B cell (primary cell): Measurements from ENCODE around the gene AIRE. TPM values are rescaled to one million over a fixed set of nuclear protein-coding genes. Genes with fewer than 3 reads are reported as not detected.

Experiments used
- ATAC-seq: fragments of 200-7000 bp; cut with Tn5 transposase; one replicate; pipeline ENCODE4 v1.10.0; 2021; ENCODE audit warnings: low read depth, mild to moderate bottlenecking, moderate number of reproducible peaks, moderate library complexity
- CTCF ChIA-PET: fragments of 350-600 bp; sonication (Branson Sonifier 250); formaldehyde crosslinking; loops from one replicate; lab custom pipeline; 2021; ENCODE audit warnings: antibody characterized with exemption, inconsistent platforms; lab: Charles Lee
- POLR2A ChIA-PET: fragments of 350-600 bp; sonication (Branson Sonifier 250); formaldehyde crosslinking; loops from one replicate; lab custom pipeline; 2021; ENCODE audit warnings: antibody characterized with exemption; lab: Charles Lee
- DNase-seq: peaks from one replicate; pipeline ENCODE4 v3.0.0; 2013
- H2AFZ ChIP-seq: 2 replicates; pipeline ENCODE4 v1.6.1; 2012; ENCODE audit warnings: mild to moderate bottlenecking, low read depth, low read length; ENCODE audit not compliant: insufficient read depth, poor library complexity, severe bottlenecking
- H3K27ac ChIP-seq, 2 donors: 1 replicate in 1 of 2; 2 replicates in 1 of 2; pipeline ENCODE4 v1.5.1; 2012 to 2013; ENCODE audit warnings: low read length in 2 of 2, mild to moderate bottlenecking in 2 of 2, moderate library complexity in 1 of 2
- H3K27me3 ChIP-seq, 4 experiments: fragments of 200-600 bp in 1 of 4; sonication (generic) in 1 of 4; replicated peaks in 1 of 4; 1 replicate in 2 of 4; 2 replicates in 2 of 4; pipeline versions ENCODE4 v1.6.1 to v1.7.0; 2013 to 2016; ENCODE audit warnings: low read length in 3 of 4, mild to moderate bottlenecking in 2 of 4, mixed read lengths in 1 of 4, moderate library complexity in 1 of 4; ENCODE audit not compliant: insufficient read depth in 4 of 4, control insufficient read depth in 3 of 4; ENCODE audit errors: control extremely low read depth in 1 of 4
- H3K36me3 ChIP-seq, 2 experiments: replicated peaks in 1 of 2; 1 replicate in 1 of 2; 2 replicates in 1 of 2; pipeline versions ENCODE4 v1.6.1 to v1.7.1; 2013; ENCODE audit warnings: low read length in 1 of 2; ENCODE audit not compliant: insufficient read depth in 2 of 2, control insufficient read depth in 1 of 2; ENCODE audit errors: control extremely low read depth in 1 of 2, extremely low read depth in 1 of 2
- H3K4me1 ChIP-seq, 2 donors: fragments of 200-600 bp in 1 of 2; sonication (generic) in 1 of 2; 1 replicate in 1 of 2; 2 replicates in 1 of 2; pipeline versions ENCODE4 v1.5.1 to v1.6.1; 2013 to 2017; ENCODE audit warnings: low read length in 2 of 2; ENCODE audit not compliant: control insufficient read depth in 2 of 2, insufficient read depth in 2 of 2
- H3K4me2 ChIP-seq: replicated peaks from 2 replicates; pipeline ENCODE3; 2012; ENCODE audit warnings: mild to moderate bottlenecking, low read depth, low read length; ENCODE audit not compliant: poor library complexity, severe bottlenecking
- H3K4me3 ChIP-seq, 5 experiments: fragments of 200-600 bp in 1 of 5; sonication (generic) in 1 of 5; 1 replicate in 3 of 5; 2 replicates in 2 of 5; pipeline versions ENCODE4 v1.5.1 to v1.7.0; 2011 to 2016; ENCODE audit warnings: low read length in 4 of 5, mild to moderate bottlenecking in 4 of 5, low read depth in 2 of 5, control low read depth in 1 of 5, moderate library complexity in 1 of 5; ENCODE audit not compliant: insufficient read depth in 1 of 5; ENCODE audit errors: control extremely low read depth in 1 of 5, extremely low read depth in 1 of 5
- H3K79me2 ChIP-seq: fragments of 200-600 bp; sonication (generic); one replicate; pipeline ENCODE4 v1.6.0; 2016; ENCODE audit warnings: low read length; ENCODE audit not compliant: control insufficient read depth, insufficient read depth
- H3K9ac ChIP-seq: fragments of 200-600 bp; sonication (generic); 2 replicates; pipeline ENCODE4 v1.6.1; 2017; ENCODE audit warnings: mild to moderate bottlenecking, low read length, moderate library complexity
- H3K9me3 ChIP-seq, 3 donors: one replicate each; pipeline versions ENCODE4 v1.6.1 to v1.7.1; 2013; ENCODE audit warnings: low read length in 2 of 3; ENCODE audit not compliant: control insufficient read depth in 2 of 3, insufficient read depth in 1 of 3; ENCODE audit errors: control extremely low read depth in 1 of 3
- H4K20me1 ChIP-seq: 2 replicates; pipeline ENCODE4 v1.6.0; 2012; ENCODE audit warnings: mild to moderate bottlenecking, low read length; ENCODE audit not compliant: insufficient read depth, control insufficient read depth, poor library complexity, severe bottlenecking
- H3K27ac Mint-ChIP-seq: one replicate; pipeline ENCODE4 v1.8.0; 2021; ENCODE audit warnings: mixed read lengths
- H3K27me3 Mint-ChIP-seq: one replicate; pipeline ENCODE4 v1.8.0; 2021; ENCODE audit warnings: mixed read lengths
- H3K4me1 Mint-ChIP-seq: one replicate; pipeline ENCODE4 v1.8.0; 2021; ENCODE audit warnings: mixed read lengths
- H3K4me3 Mint-ChIP-seq: one replicate; pipeline ENCODE4 v1.8.0; 2021; ENCODE audit warnings: mixed read lengths
- H3K9me3 Mint-ChIP-seq: one replicate; pipeline ENCODE4 v1.8.0; 2022; ENCODE audit warnings: mixed read lengths; ENCODE audit not compliant: insufficient read depth
- CTCF ChIP-seq: fragments of 200-600 bp; IDR thresholded peaks from one replicate; pipeline ENCODE4 v1.8.0; 2022; ENCODE audit warnings: antibody characterized with exemption, mild to moderate bottlenecking
- EZH2 ChIP-seq: IDR thresholded peaks from 2 replicates; pipeline ENCODE4 v1.6.1; 2012; ENCODE audit warnings: borderline replicate concordance, low read depth, mild to moderate bottlenecking, moderate library complexity, low read length; ENCODE audit not compliant: insufficient read depth, poor library complexity, severe bottlenecking
- WGBS: methylation state at CpG from one replicate; pipeline ENCODE4 v1.1.5; 2013; ENCODE audit warnings: missing lambda C conversion rate; ENCODE audit not compliant: insufficient coverage; 5-methylcytosine and 5-hydroxymethylcytosine counted together
- intact Hi-C: fragments of 100-400 bp; cut with micrococcal nuclease; formaldehyde crosslinking; loops from one replicate; pipeline ENCODE4 v1.10.0; 2022
- polyA plus RNA-seq: library from polyadenylated mRNA; depleted of rRNA; stranded (reverse); fragments of >200 nt; gene quantifications from 2 replicates; pipeline ENCODE4 v1.2.3, GENCODE V29; 2012
- total RNA-seq, 2 donors: library from RNA; stranded (reverse); fragments of 120-200 nt in 1 of 2; gene quantifications; 1 replicate in 1 of 2; 2 replicates in 1 of 2; pipeline versions ENCODE4 v1.2.3 to v1.2.4, GENCODE V29; 2013 to 2022

AIRE gene
- total and polyA plus RNA-seq, 2 donors (not counting 1 experiment from before 2014, with no cell fraction given) = 0.37 TPM; not detected in 1

- Histone ChIP-seq H3K4me1 (peaks cover 39 to 53% of the 10 kb centered on the region in 2 donors), H4K20me1 (no peaks in the 10 kb centered on the region), H3K27me3 (no peaks in the 10 kb centered on the region), H3K4me3 (peak overlapping the region in 1 of 5 experiments; percentile 5), H3K79me2 (no peaks in the 10 kb centered on the region), H3K27ac (peak overlapping the region in 1 of 2 donors; percentile 12), H2AFZ (no peak overlapping the region), H3K9me3 (peaks cover 0 to 3% (median 0%) of the 10 kb centered on the region in 3 donors), H3K9ac (no peak overlapping the region), H3K36me3 (no peaks in the 10 kb centered on the region), H3K4me2 (peak overlapping the region; percentile 57)
- CTCF ChIA-PET = interaction anchor here (1.5 kb wide), 1 partner anchor 10 kb away, joined by 10 read pairs; no protein-coding TSS in a partner anchor
- 68% methylated on average over 33 of the region's 33 CpGs for WGBS
- peaks cover 45% of the 10 kb centered on the region for H3K4me1 Mint-ChIP-seq
- DNase-seq (no peak), ATAC-seq (no peak)
- H3K27me3 Mint-ChIP-seq = no peaks in the 10 kb centered on the region
- POLR2A ChIA-PET = no interaction called here
- no peak for TF ChIP-seq CTCF
- no peak for TF ChIP-seq EZH2
- H3K4me3 Mint-ChIP-seq = no peak overlapping the region
- H3K9me3 Mint-ChIP-seq = no peaks in the 10 kb centered on the region
- intact Hi-C loops = no loop called here
- no peak overlapping the region for H3K27ac Mint-ChIP-seq
Observed at GRCh38 chr21:44293551-44294231, 8.0 kb downstream of the AIRE start.
